NCI-H2029 (cell line): ENCODE data around the gene WDR48.

ENCODE experiments used
- DNase-seq: peaks from one replicate; lab custom pipeline; 2025; lab: John Stamatoyannopoulos, UW

WDR48 gene

GRCh38 chr3:39140341-39140971 is 88.6 kb downstream of the WDR48 start:
- DNase-seq, result no peak

- peak; percentile 74 for DNase-seq
These were observed 89.6 kb downstream of the WDR48 start for GRCh38 chr3:39141171-39141995.

GRCh38 chr3:39142067-39142466 is 90.3 kb downstream of the WDR48 start:
- DNase-seq, result peak; percentile 83

DNA sequence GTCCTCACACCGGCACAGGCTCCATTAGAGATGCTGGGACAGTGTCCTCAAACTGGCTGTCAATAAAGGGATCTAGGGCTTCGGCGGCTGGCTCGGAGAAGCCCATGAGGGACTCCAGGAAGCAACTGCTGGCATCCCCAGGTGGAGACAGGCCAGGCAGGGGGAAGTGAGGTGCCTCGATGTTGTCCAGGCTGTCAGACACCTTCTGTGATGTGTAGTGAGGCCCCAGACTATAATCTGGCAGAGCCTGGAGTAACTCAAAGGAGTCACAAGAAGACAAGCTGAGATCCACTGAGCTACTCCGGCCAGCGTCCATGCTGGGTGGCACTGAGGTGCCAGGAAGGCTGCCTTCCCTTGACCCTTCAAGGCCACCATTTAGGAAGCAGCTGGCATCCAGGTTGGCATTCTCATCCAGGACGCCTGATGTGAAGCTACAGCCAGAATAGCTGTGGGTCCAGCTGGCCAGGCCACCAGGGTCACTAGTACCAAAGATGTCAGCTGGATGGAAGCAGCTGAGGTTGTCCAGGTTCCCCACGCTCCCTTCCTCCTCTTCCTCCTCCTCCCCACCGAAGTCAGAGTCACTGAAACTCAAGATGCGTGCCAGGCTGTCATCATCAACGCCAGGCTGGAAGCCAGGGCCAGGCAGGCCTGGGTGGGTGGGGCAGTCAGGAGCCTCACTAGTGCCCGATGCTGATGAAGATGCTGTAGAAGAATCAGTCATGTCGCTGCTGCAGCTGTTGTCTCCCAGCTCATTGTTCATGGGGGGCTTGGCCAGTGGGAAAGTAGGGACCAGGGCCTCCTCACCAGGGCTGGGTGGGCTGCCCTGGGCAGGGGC is 91.5 kb downstream of the WDR48 start:
- no peak for DNase-seq

GRCh38 chr3:39144095-39144747 is 92.4 kb downstream of the WDR48 start:
- peak; percentile 82 for DNase-seq

DNA sequence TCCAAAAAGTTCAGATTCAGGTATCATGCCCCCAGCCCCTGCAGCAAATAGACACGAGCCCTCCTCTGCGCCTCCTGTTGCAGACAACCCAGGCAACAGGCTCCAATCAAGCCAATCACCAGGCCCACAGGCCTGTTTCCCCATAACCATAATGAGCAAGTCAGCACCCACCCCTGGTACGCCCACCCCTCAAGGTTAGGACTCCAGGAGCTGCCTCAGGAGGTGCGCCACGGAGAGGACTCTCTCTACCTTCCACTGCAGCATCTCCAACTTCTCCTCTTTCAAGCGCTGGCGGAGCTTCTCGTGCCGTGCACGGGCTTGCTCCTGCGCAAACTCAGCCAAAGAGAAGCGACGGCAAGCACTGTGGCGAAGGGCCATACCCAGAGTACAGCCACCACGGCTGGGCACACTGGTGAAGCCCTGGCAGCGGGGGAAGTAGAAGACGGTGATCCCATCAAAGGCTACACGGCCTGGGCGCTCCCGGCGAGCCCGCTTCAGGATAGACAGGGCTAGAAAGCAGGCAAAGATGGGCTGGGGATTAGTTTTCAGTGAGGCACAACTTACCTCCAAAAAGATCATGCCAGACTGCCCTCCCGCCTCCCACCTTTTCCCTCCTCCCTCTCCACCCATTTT is 93.0 kb downstream of the WDR48 start:
- DNase-seq, result no peak

DNA sequence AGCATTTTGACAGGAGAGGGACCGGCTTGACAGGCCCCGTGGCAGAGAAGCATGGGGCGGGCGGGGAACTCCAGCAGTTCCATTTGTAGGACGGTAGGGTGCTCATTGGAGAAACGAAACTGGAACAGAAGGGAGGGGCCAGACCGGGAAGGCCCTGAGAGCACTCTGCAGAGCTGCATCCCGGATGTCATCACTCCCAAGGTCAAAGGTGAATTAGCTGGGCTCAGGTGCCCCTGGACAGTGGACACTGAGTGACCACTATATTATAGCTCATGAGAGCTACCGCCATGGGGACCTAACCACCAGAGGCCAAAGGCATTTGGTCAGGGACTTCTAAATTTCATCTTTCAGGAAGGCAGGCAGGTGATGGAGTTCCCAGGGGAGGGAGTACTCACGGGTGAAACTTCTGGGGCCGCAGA is 94.3 kb downstream of the WDR48 start:
- DNase-seq, result no peak
